Measurements from ENCODE around the gene FXYD4.

Gene FXYD4

DNA sequence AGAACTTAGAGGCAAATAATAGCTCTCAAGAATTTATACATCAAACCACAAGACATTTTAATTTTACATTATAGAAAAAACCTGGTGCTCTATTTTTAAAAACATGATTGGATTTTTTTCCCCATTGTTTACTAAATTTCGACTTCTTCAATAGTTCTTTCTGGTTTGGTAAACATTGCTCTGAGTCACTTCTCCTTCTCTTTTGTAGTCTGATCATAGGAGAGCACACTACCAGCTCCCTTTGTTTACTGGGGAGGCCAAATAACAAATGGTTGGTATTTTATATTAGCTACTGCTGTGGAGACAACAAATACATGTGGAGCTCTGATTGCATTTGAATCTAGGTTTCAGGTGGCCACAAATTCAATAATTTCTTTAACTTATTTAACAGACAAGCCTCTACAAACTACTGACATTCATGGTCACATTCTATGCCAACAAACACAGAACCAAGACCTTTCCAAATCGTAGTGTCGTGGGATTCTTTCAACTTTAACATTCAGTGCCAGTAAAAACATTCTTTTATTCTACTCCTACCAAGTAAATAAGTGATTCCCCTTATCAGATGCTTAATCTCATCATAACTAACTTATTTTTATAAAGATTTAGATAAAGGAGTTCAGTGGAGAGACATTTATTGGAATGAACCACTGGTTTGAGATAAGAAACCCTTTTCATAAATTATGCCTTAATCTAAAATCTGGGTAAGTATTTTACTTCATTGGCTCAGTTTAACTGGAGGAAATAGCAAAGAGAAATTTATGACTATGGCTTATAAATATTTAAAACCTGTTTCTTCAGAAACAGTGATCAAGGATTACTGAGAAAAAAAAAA is 17.7 kb upstream of the FXYD4 start:
- no peak for DNase-seq
- TF ChIP-seq GATA1 (IDR thresholded peaks at IDR 0.05; ENCODE audit: low read depth, low read length) (no peak), POLR2A (IDR thresholded peaks at IDR 0.05; ENCODE audit: low read length) (no peak)

DNA sequence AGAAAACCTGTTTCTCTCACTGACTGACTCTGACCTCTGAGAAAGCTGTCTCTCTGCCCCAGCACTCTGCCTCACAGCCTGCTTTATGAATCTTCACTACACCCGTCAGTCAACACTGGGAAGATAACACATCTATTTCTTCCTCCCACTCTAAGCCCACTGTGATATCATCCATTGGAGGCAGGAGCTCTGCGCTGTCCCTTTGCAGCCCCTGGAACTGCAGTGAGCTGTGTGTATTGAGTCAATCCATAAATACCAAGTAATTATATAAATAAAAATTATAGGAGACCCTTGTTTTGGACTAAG is 17.2 kb upstream of the FXYD4 start:
- no peak for TF ChIP-seq GATA1 (IDR thresholded peaks at IDR 0.05; ENCODE audit: low read depth, low read length)
- no peak for TF ChIP-seq POLR2A (IDR thresholded peaks at IDR 0.05; ENCODE audit: low read length)
- no peak for DNase-seq

DNA sequence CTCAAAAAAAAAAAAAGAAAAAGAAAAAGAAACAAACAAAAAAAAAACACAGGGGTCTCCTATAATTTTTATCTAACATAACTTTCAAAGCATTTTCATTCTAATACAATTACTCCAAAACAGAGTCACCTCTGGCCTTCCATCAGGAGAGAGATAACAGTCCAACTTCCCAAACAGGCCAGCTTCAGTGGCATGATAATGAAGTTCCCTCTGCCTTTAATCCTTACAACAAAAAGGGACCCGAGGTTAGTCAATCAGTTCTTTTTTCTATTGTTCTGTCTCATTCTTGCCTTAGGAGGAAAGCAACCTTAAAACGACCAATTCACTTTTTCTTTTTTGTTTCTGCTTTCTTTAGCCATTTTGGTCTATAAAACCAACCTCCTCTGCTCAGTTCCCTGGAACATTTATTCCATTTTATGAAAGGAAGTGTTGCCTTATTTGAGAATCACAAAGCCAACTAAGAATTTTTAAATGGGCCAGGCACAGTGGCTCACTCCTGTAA is 16.5 kb upstream of the FXYD4 start:
- no peak for DNase-seq
- TF ChIP-seq POLR2A (IDR thresholded peaks at IDR 0.05; ENCODE audit: low read length) (no peak), GATA1 (IDR thresholded peaks at IDR 0.05; ENCODE audit: low read depth, low read length) (no peak)

DNA sequence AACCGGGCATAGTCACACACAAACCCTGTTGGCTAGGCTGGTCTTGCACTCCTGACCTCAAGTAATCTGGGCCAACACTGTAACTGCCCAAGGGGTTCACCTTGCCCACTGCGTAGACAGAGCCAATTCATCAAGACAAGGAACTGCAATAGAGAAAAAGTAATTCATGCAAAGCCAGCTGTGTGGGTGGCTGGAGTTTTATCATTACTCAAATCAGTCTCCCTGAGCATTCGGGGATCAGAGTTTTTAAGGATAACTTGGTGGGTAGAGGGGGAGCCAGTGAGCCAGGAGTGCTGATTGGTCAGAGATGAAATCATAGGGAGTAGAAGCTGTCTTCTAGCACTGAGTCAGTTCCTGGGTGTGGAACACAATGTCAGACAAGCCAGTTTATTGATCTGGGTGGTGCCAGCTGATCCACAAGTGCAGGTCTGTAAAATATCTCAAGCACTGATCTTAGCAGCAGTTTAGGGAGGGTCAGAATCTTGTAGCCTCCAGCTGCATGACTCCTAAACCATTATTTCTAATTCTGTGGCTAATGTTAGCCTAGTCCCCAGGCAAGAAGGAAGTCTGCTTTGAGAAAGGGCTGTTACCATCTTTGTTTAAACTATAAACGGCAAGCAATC is 15.6 kb upstream of the FXYD4 start:
- TF ChIP-seq GATA1 (IDR thresholded peaks at IDR 0.05; ENCODE audit: low read depth, low read length) (no peak), POLR2A (IDR thresholded peaks at IDR 0.05; ENCODE audit: low read length) (no peak)
- DNase-seq, result peak; percentile 32 to 50

DNA sequence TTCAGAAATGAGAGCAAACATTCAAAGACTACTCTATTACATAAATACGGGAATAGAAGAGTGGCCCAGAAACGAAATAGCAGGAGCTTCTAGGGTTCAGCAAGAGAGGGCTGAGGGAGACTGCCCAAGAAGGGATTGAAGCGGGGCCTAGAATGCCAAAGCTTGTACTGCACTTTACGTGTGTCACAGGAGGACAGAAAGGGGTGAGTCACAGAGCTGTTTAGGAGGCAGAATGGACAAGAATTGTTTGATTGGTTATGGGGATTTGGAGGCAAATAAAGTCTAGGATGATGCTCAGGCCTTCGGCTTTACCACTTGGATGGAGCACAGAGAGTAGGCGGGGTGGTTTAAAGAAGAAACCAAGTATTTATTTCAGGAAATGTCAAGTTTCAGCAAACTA is 11.3 kb upstream of the FXYD4 start:
- TF ChIP-seq GATA1 (IDR thresholded peaks at IDR 0.05; ENCODE audit: low read depth, low read length) (no peak), POLR2A (IDR thresholded peaks at IDR 0.05; ENCODE audit: low read length) (no peak)
- DNase-seq, result no peak

DNA sequence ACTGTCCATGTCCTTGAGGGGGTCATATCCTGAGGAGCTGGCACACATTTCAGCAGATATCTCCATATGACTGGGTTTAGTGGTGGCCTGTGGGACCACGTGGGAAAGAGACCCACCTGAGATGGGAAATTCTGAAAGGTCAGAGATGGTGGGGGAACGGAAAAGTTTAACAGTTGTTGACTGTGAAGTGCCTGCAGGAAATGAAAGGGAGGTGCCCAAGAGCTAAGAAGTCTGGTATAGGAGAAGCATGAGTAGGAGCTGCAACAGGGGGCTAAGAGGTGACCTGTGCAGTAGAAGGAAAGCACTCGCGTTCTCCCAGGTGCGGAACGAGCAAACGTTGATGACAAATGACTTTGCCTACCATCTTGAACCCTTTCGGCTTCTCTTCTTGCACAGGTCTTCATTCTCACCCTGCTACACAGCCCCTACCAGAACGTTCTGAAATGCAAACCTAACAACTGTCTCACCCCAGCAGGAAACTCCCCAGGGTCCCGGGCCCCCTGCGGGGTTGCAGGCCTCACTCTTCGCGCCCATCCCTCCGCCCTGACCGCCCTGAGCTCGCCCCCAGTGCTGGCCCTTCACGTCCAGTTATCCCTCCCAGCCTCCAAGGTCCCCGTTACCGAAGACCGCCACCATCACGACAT is 9.8 kb upstream of the FXYD4 start:
- no peak for DNase-seq
- no peak for TF ChIP-seq GATA1 (IDR thresholded peaks at IDR 0.05; ENCODE audit: low read depth, low read length)
- TF ChIP-seq POLR2A (IDR thresholded peaks at IDR 0.05; ENCODE audit: low read length), result no peak

DNA sequence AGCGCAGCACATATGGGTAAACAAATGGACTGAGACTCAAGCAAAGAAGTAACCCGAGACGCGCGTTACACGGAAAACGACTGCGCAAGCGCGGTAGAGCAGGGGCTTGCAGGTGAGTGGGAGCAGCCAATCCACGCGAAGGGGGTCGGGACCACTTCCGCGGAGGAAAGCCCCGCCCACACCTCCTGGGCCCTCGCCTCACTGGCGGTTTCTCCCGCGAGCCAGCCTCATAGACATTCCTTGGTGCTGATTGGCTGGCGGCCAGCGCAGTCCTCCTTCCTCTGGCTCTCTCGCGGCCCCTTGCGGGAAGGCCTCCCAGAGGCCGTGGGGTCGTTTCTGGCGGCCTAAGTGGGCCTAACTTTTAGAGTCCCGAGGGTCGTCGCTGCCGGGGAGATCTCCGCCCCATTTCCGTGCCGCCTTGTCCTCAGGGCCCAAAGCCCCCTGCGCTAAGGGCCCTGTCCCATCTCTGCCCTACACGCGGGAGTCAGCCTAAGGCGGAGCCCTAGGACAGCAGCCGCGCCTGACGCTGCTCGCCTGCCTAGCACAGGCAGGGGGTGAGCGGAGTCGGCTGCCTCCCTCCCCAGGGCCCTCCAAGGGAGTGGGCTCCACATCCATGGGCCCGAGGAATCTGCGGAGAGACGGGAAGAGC is 9.1 kb upstream of the FXYD4 start:
- peak; percentile 78 for TF ChIP-seq POLR2A (IDR thresholded peaks at IDR 0.05; ENCODE audit: low read length)
- TF ChIP-seq GATA1 (IDR thresholded peaks at IDR 0.05; ENCODE audit: low read depth, low read length), result no peak
- DNase-seq, result peak; percentile 92 to 94

DNA sequence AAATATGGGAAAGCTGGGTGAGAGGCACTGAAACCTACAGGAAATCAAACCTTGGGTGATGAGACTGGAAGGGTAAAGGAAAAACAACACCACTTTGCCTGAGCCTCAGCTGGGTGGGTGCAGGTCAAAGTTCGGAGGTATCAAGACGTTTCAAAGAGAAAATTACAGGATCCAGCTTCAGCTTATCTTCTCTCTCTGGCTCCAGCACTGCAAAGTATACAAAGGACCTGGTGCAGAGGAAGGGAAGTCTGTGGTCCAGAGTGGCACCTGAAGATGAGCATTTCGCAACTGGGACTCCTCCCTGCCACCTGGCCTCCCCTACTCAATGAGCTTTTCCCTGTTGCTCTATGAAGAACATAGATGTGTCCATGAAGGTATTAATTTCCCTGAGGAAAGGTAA is 6.4 kb upstream of the FXYD4 start:
- no peak for DNase-seq
- TF ChIP-seq GATA1 (IDR thresholded peaks at IDR 0.05; ENCODE audit: low read depth, low read length), result no peak
- TF ChIP-seq POLR2A (IDR thresholded peaks at IDR 0.05; ENCODE audit: low read length), result no peak

DNA sequence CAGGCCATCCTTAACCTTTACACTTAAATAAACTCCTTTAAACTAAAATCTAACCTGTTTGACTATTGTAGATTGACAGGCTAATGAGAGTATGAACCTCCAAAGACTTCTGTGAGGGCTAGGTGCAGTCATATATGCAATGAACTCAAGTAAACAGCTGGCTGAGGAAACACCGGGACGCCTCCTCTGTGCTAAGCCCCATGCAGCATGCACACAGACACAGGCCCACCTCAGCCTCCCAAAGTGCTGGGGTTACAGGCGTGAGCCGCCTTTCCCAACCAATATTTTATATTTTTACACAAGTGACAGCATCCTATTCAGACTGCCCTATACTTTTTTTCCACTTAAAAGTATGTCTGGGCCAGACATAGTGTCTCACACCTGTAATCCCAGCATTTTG is 1.5 kb upstream of the FXYD4 start:
- TF ChIP-seq GATA1 (IDR thresholded peaks at IDR 0.05; ENCODE audit: low read depth, low read length) (no peak), POLR2A (IDR thresholded peaks at IDR 0.05; ENCODE audit: low read length) (no peak)
- no peak for DNase-seq

DNA sequence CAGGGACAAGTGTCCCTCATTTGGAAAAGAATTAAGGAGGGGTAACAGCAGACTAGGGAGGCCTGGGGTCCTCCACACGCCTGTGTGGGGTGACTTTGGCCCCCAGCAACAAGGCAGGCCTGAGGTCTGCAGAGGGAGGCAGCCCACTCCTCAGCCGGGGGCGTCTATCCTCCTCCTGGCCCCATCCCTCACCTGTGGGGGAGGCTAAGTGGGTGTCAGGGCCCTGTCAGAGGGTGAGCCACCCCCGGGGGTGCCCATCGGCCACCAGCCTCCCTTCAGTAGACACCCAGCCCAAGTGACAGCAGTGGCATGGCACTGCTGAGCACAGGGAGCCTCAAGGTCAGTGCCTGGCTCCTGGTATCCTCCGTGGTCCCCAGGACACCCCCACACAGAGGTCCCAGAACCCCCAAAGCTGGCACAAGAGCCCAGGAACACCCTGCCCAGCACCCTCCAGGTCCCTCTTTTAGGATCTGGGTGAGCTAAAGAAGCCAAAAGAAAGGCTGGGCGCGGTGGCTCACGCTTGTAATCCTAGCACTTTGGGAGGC is 693 bp upstream of the FXYD4 start:
- no peak for TF ChIP-seq GATA1 (IDR thresholded peaks at IDR 0.05; ENCODE audit: low read depth, low read length)
- no peak for TF ChIP-seq POLR2A (IDR thresholded peaks at IDR 0.05; ENCODE audit: low read length)

DNA sequence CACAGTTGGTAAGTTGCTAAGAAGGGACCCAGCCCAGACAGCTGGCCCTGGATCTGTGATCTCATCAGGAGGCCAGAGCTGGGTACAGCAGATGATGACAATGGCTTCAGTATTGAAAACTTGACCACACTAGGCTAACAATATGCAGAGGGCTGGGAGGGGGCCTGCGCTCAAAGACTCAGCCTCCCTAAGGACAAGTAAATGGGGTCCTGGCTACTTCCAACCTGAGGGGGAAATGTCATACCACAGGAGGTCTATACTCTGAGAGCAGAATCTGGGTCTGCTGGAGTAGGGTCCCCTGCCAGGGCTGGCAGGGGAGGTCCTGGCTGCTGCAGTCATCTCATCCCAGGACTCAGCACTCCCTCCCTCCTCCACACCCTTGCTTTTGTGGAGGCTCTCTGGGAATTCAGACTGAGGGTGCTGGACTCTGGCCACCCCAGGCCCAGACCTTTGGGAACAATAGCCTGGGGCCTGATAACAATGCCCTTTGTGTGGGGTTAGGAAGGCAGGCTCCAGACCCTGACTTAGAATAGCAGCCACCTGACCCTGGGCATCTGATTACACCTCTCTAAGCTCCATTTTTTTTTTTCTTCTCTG is 1.4 kb downstream of the FXYD4 start:
- DNase-seq, result no peak
- no peak for TF ChIP-seq GATA1 (IDR thresholded peaks at IDR 0.05; ENCODE audit: low read depth, low read length)
- TF ChIP-seq POLR2A (IDR thresholded peaks at IDR 0.05; ENCODE audit: low read length), result no peak

More for the DNA sequence above, 693 bp upstream of the FXYD4 start:
- no peak for DNase-seq

DNA sequence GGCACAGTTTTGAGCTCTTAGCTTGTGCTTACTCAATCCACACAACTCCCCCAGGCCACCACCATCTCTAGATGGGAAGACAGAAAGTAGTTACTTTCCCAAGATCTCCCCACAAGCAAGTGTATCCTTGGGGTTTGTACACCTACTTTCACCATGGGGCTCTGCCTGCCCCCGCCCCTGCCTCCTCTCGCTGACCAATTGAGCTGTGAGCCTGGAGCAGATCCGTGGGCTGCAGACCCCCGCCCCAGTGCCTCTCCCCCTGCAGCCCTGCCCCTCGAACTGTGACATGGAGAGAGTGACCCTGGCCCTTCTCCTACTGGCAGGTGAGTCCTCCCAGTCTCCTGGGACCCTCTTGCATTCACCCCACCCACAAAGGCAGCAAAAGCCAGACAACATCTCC is 2.0 kb downstream of the FXYD4 start:
- TF ChIP-seq POLR2A (IDR thresholded peaks at IDR 0.05; ENCODE audit: low read length), result no peak
- TF ChIP-seq GATA1 (IDR thresholded peaks at IDR 0.05; ENCODE audit: low read depth, low read length), result no peak
- DNase-seq, result no peak

DNA sequence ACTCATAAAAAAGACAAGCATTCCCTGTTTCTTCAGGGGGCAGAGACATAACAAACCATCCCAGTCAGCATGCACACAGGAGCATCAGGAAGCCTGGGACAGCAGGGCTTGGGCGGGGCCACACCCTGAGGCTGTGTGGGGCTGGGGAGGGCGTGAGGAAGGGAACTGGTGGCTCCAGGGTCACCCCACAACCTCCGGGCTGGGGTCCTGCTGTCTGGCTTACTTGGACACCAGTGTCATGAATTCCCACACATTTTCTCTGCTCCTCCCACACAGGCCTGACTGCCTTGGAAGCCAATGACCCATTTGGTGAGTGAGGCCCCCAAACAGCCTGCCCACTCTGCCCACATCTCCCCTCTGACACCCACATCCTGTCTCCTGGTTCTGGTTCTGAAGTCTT is 2.8 kb downstream of the FXYD4 start:
- no peak for DNase-seq
- TF ChIP-seq GATA1 (IDR thresholded peaks at IDR 0.05; ENCODE audit: low read depth, low read length) (no peak), POLR2A (IDR thresholded peaks at IDR 0.05; ENCODE audit: low read length) (no peak)
